Esophagus muscularis mucosa (tissue), 4 donors: ENCODE measurements around the gene ANKRD65. TPM values are rescaled to one million over a fixed set of nuclear protein-coding genes. Genes with fewer than 3 reads are reported as not detected.
"Not testable (repeated sequence)": the region's sequence is repeated elsewhere in the genome, so short reads cannot be mapped to it uniquely, and the experiment has no call there.

Experiments
- DNase-seq: peaks from one replicate; pipeline ENCODE4 v3.0.0-alpha.2; 2017; ENCODE audit errors: extremely low spot score
- H3K27ac ChIP-seq, 4 donors: fragments of 200-600 bp; sonication (generic); replicated peaks in 1 of 4; 1 replicate in 3 of 4; 2 replicates in 1 of 4; pipeline ENCODE4 v1.5.1; 2016 to 2019; ENCODE audit warnings: mild to moderate bottlenecking in 1 of 4
- H3K27me3 ChIP-seq, 4 donors: fragments of 200-600 bp; sonication (generic); one replicate each; pipeline versions ENCODE4 v1.5.1 to v1.6.0; 2016 to 2019
- H3K36me3 ChIP-seq, 4 donors: fragments of 200-600 bp; sonication (generic); one replicate each; pipeline ENCODE4 v1.5.1; 2016 to 2019
- H3K4me1 ChIP-seq, 4 donors: fragments of 200-600 bp; sonication (generic); one replicate each; pipeline ENCODE4 v1.5.1; 2016 to 2019
- H3K4me3 ChIP-seq, 4 donors: fragments of 200-600 bp; sonication (generic); 1 replicate in 2 of 4; 2 replicates in 2 of 4; pipeline ENCODE4 v1.5.1; 2016 to 2019; ENCODE audit warnings: mild to moderate bottlenecking in 4 of 4, moderate library complexity in 1 of 4
- H3K9me3 ChIP-seq, 4 donors: fragments of 200-600 bp; sonication (generic); 1 replicate in 3 of 4; 2 replicates in 1 of 4; pipeline ENCODE4 v1.5.1; 2016 to 2019
- EP300 ChIP-seq: sonication (generic); formaldehyde crosslinking; IDR thresholded peaks from one replicate; pipeline ENCODE4 v1.6.1; 2017; ENCODE audit warnings: antibody characterized with exemption
- POLR2A ChIP-seq: fragments of 450-650 bp; IDR thresholded peaks from one replicate; pipeline ENCODE4 v1.6.1; 2017; ENCODE audit warnings: antibody characterized with exemption, moderate library complexity, mild to moderate bottlenecking, low read depth
- POLR2AphosphoS5 ChIP-seq, 2 donors: sonication (generic); formaldehyde crosslinking; IDR thresholded peaks; one replicate each; pipeline ENCODE4 v1.6.1; 2017; ENCODE audit warnings: antibody characterized with exemption in 2 of 2
- WGBS: methylation state at CpG from one replicate; pipeline ENCODE4 v1.1.5; 2018; 5-methylcytosine and 5-hydroxymethylcytosine counted together
- intact Hi-C: fragments of 100-400 bp; cut with DNase I; formaldehyde crosslinking; loops from one replicate; pipeline ENCODE4 v1.15.1; 2023
- total RNA-seq, 4 donors: library from RNA; depleted of rRNA; stranded (reverse); fragments of >200 nt; gene quantifications; one replicate each; pipeline versions ENCODE4 v1.1.0 to v1.2.1, GENCODE V29; 2016
- TF ChIP-seq, protein P1 (sequence below), 3 experiments: fragments of 200-600 bp in 2 of 3; fragments of 450-650 bp in 1 of 3; sonication (generic) in 2 of 3; IDR thresholded peaks; one replicate each; pipeline ENCODE4 v1.5.1; 2017 to 2019; ENCODE audit warnings: antibody characterized with exemption in 3 of 3, mild to moderate bottlenecking in 2 of 3, moderate library complexity in 1 of 3

The ANKRD65 gene
- total RNA-seq, 4 donors from 2014 or later, result 8.1 to 19.2 (median 9.8) TPM

DNA sequence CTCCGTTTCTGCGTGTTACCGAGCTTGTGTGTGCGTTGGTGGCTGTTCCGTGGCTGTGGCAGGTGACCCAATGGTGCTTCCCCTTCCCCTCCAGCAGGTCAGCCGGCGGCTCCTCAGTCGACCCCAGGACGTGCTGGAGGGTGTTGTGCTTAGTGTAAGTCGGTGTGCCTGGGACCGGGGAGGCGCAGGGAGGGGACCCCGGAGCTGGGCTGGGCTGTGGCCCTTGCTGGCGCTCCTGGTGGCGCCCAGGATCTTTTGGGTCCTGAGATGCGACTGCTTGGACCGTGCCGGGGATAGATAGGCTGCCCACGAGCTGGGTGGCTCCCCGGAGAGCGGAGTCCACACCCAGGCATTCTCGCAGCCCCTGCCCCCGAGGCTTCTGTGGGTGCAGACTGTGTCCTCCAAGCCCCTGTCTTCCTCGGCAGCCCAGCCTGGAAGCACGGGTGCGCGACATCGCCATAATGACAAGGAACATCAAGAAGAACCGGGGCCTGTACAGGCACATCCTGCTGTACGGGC is 34.3 kb upstream of the ANKRD65 start:
- 84% methylated on average over 25 of the region's 30 CpGs for WGBS

DNA sequence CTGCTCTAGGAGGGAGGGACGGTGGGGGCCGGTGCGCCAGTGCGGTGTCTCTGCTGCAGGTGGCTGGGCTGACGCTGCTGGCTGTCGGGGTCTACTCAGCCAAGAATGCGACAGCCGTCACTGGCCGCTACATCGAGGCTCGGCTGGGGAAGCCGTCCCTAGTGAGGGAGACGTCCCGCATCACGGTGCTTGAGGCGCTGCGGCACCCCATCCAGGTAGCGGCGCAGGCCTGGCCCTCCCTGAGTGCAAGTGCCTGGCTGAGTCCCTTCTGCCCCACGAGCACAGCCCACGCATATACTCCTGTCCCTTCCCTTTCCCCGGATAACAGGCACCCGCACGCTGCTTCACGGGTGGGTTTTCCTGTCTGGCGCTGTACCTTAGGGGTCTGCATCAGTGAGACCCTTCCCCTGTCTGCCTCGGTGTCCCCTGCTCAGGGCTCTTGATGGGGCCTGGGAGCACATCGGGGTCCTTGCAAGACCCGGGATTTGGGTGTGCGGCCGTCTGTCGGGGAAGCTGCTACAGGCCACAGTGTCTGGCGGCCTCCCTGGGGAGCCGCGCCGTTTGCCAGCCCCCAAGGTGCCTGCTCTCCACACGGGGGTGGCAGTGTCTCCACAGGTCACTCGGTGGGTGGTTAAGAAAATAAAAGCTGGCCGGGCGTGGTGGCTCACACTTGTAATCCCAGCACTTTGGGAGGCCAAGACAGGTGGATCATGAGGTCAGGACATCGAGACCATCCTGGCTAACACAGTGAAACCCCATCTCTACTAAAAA is 33.4 kb upstream of the ANKRD65 start:
- H3K36me3 ChIP-seq, H3K27me3 ChIP-seq, intact Hi-C loops, H3K4me3 ChIP-seq, H3K27ac ChIP-seq, DNase-seq, H3K9me3 ChIP-seq, H3K4me1 ChIP-seq: not testable (repeated sequence)
- WGBS, result 90% methylated on average over 6 of the region's 41 CpGs

More for the DNA sequence above, 34.3 kb upstream of the ANKRD65 start:
- no peak overlapping the region for H3K4me3 ChIP-seq
- no peak overlapping the region for H3K27ac ChIP-seq
- no peaks in the 10 kb centered on the region for H3K36me3 ChIP-seq
- peaks cover 0 to 9% (median 0%) of the 10 kb centered on the region in 4 donors for H3K27me3 ChIP-seq
- no peak for DNase-seq
- TF ChIP-seq EP300 (no peak), POLR2AphosphoS5 (IDR thresholded peaks at IDR 0.05) (no peak), POLR2A (no peak)
- TF ChIP-seq, protein P1, sequence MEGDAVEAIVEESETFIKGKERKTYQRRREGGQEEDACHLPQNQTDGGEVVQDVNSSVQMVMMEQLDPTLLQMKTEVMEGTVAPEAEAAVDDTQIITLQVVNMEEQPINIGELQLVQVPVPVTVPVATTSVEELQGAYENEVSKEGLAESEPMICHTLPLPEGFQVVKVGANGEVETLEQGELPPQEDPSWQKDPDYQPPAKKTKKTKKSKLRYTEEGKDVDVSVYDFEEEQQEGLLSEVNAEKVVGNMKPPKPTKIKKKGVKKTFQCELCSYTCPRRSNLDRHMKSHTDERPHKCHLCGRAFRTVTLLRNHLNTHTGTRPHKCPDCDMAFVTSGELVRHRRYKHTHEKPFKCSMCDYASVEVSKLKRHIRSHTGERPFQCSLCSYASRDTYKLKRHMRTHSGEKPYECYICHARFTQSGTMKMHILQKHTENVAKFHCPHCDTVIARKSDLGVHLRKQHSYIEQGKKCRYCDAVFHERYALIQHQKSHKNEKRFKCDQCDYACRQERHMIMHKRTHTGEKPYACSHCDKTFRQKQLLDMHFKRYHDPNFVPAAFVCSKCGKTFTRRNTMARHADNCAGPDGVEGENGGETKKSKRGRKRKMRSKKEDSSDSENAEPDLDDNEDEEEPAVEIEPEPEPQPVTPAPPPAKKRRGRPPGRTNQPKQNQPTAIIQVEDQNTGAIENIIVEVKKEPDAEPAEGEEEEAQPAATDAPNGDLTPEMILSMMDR (IDR thresholded peaks at IDR 0.05), result no peak
- no peaks in the 10 kb centered on the region for H3K4me1 ChIP-seq
- intact Hi-C loops, result no loop called here
- H3K9me3 ChIP-seq, result no peaks in the 10 kb centered on the region

DNA sequence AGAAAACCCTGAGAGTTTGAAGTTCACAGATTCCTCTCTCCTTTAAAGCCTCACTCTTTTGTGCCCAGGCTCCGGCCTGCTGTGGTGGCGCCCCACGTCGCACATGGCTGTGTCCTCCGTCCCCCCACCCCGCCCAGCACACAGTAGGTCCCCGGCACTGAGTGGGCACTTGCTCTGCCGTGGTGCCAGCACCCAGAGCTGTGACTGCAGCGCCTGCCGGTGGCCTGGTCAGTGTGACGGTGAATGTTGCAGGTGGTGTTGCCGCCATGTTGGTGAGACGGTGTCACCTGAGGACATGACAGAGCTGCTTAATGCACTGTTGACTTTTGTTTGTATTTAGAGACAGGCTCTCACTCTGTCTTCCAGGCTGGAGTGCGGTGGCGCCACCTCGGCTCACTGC is 31.8 kb upstream of the ANKRD65 start:
- Histone ChIP-seq H3K27me3 (peaks cover 0 to 9% (median 0%) of the 10 kb centered on the region in 4 donors), H3K36me3 (no peaks in the 10 kb centered on the region), H3K4me3 (no peak overlapping the region), H3K9me3 (no peaks in the 10 kb centered on the region), H3K27ac (no peak overlapping the region), H3K4me1 (no peaks in the 10 kb centered on the region)
- TF ChIP-seq, protein P1 (IDR thresholded peaks at IDR 0.05), result no peak
- TF ChIP-seq POLR2AphosphoS5 (IDR thresholded peaks at IDR 0.05) (no peak), EP300 (no peak), POLR2A (no peak)
- WGBS, result 94% methylated on average over 16 of the region's 16 CpGs
- no peak for DNase-seq
- intact Hi-C loops, result no loop called here

DNA sequence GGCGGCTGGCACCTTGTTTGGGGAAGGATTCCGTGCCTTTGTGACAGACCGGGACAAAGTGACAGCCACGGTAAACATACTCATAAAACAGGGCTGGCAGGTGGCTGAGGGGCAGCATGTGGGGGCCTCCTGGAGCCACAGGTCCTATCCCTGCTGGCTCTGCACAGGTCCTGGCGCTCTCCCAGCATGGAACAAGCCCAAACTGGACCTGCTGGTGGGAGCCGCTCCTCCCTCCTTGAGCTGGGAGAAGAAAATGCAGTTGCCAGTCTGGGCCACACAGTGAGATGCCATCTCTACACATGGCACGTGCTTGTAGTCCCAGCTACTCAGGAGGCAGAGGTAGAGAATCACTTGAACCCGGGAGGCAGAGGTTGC is 31.3 kb upstream of the ANKRD65 start:
- WGBS, result 94% methylated on average over 6 of the region's 8 CpGs
- DNase-seq, H3K9me3 ChIP-seq, intact Hi-C loops, H3K27ac ChIP-seq, H3K4me1 ChIP-seq, H3K27me3 ChIP-seq, H3K36me3 ChIP-seq, H3K4me3 ChIP-seq: not testable (repeated sequence)

DNA sequence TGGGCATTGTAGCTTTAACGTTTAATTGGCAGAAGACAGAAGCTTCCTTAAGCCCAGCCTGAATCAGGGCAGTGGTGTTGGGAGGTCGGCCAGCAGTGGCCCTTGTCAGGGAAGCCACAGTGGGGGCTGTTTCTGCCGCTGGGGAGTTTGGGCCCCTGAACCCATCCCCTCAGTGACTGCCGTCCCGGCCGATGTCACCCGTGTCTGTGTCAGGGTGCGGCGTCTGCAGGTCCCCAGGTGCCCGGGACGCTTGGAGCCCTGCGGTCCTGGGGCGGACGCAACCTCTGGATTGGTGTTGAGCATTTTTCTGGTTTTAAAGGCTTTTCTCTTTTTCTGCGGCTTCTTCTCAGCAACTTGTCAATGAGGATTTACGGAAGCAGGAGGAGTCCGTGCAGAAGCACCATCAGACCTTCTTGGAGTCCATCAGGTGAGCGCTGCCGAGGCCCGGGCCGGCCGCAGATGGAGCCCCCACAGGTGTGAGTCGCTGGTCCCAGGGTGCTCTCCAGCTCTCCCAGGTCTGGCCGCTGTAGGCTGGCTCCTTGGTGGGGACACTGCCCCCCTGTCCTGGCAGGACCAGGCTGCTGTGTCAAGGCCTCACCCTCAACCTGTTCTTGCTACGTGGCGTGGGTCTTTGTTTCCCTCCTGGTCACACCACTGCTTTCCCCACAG is 30.8 kb upstream of the ANKRD65 start:
- 92% methylated on average over 23 of the region's 26 CpGs for WGBS
- no peak overlapping the region for H3K27ac ChIP-seq
- H3K36me3 ChIP-seq, result no peaks in the 10 kb centered on the region
- TF ChIP-seq POLR2A (no peak), EP300 (no peak), POLR2AphosphoS5 (IDR thresholded peaks at IDR 0.05) (no peak)
- TF ChIP-seq, protein P1 (IDR thresholded peaks at IDR 0.05), result no peak
- no peak overlapping the region for H3K4me3 ChIP-seq
- peaks cover 0 to 9% (median 0%) of the 10 kb centered on the region in 4 donors for H3K27me3 ChIP-seq
- intact Hi-C loops, result no loop called here
- DNase-seq, result no peak
- H3K4me1 ChIP-seq, result no peaks in the 10 kb centered on the region
- H3K9me3 ChIP-seq, result no peaks in the 10 kb centered on the region

DNA sequence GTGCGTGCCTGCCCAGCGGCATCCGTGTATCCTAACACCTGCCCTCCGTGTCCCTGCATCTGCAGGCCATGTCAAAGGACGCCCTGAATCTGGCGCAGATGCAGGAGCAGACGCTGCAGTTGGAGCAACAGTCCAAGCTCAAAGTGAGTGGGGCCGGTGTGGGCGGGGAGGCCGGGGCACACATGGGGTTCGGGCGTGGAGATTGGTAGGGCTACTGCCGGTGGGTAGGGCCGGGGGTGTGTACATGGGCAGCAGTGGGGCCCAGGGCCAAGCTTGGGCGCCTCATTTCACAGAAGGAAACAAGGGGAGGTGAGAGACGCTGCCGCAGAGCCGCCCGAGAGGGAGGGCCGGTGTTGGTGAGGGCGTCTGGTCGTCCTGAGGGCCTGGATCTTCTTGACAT is 29.5 kb upstream of the ANKRD65 start:
- H3K36me3 ChIP-seq, H3K4me3 ChIP-seq, H3K9me3 ChIP-seq, DNase-seq, H3K27ac ChIP-seq, H3K4me1 ChIP-seq, H3K27me3 ChIP-seq, intact Hi-C loops: not testable (repeated sequence)
- 88% methylated on average over 14 of the region's 22 CpGs for WGBS
